OCI-LY7 (cell line): ENCODE data around the gene CECR2.

Experiments used
- CTCF ChIP-seq: fragments of 200-600 bp; sonication (generic); conservative IDR thresholded peaks from 2 replicates; pipeline ENCODE4 v1.5.1; 2014; ENCODE audit warnings: mild to moderate bottlenecking, antibody characterized with exemption, low read length, moderate library complexity, mixed read lengths
- EZH2phosphoT487 ChIP-seq: fragments of 200-600 bp; sonication (generic); IDR thresholded peaks from 2 replicates; pipeline ENCODE4 v1.6.1; 2018; ENCODE audit warnings: low read depth, borderline replicate concordance, mild to moderate bottlenecking, mixed run types, antibody characterized with exemption, low read length, moderate library complexity, mixed read lengths

DNA sequence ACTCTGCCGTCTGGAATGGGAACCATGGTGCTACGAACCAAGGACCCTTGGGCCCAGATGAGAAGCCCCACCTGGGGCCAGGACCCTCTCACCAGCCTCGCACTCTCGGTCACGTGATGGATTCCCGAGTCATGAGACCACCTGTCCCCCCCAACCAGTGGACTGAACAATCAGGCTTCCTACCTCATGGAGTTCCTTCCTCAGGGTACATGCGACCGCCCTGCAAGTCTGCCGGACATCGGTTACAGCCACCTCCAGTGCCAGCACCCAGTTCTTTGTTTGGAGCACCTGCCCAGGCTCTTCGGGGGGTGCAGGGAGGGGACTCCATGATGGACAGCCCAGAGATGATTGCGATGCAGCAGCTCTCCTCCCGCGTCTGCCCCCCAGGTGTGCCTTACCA is 173.2 kb downstream of the CECR2 start:
- TF ChIP-seq CTCF (no peak), EZH2phosphoT487 (no peak)
